T47D (cell line): ENCODE measurements around the gene RTBDN.
"Not testable (repeated sequence)": the region's sequence is repeated elsewhere in the genome, so short reads cannot be mapped to it uniquely, and the experiment has no call there.

Source experiments
- DNase-seq, 2 experiments: peaks; one replicate each; pipeline versions ENCODE4 v3.0.0 to v3.0.0-alpha.2; 2011 to 2012; ENCODE audit warnings: low read depth in 1 of 2, low spot score in 1 of 2
- JUND ChIP-seq: IDR thresholded peaks from 2 replicates; pipeline ENCODE4 v1.6.1; 2012; ENCODE audit warnings: low read depth
- in situ Hi-C: cut with HindIII; loops from 2 replicates; pipeline ENCODE4 v1.10.0; 2016; ENCODE audit warnings: low sequenced_read_pairs, low pct_unique_long_range_greater_than_20kb

Gene RTBDN

DNA sequence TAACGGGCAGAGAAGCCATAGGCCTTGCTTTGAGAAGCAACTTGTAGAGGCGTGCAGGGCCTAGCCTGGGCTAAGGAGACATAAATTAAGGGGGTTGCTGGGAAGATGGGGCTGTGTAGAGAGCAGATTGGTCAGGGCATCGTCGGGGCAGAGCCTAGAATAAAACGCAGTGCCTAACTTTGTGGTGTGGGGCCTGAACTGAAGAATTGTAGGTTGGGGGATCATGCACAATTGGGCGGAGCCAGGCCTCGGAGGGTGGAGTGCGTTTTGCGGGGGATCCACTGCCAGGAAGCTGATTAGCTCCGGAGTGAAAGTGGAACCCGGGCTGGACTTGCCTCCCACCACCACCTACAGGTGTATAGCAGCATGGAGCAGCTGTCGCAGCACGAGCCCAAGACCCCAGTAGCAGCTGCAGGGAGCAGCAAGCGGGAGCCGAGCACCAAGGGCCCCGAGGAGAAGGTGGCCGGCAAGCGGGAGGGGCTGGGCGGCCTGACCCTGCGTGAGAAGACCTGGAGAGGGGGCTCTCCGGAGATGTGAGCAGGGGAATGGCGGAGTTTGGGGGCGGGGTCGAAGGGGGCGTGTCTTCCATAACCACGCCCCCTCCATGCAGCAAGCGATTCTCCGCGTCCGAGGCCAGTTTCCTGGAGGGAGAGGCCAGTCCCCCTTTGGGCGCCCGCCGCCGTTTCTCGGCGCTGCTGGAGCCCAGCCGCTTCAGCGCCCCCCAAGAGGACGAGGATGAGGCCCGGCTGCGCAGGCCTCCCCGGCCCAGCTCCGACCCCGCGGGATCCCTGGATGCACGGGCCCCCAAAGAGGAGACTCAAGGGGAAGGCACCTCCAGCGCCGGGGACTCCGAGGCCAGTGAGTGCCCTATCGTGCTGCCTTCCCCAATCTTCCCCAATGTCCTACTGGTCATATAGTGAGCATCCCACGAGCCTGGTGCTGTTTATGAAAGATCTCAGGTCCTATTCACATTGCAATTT lies 33.0 kb upstream of the RTBDN start:
- DNase-seq, result no peak
- in situ Hi-C loops, result no loop called here
- TF ChIP-seq JUND, result no peak

DNA sequence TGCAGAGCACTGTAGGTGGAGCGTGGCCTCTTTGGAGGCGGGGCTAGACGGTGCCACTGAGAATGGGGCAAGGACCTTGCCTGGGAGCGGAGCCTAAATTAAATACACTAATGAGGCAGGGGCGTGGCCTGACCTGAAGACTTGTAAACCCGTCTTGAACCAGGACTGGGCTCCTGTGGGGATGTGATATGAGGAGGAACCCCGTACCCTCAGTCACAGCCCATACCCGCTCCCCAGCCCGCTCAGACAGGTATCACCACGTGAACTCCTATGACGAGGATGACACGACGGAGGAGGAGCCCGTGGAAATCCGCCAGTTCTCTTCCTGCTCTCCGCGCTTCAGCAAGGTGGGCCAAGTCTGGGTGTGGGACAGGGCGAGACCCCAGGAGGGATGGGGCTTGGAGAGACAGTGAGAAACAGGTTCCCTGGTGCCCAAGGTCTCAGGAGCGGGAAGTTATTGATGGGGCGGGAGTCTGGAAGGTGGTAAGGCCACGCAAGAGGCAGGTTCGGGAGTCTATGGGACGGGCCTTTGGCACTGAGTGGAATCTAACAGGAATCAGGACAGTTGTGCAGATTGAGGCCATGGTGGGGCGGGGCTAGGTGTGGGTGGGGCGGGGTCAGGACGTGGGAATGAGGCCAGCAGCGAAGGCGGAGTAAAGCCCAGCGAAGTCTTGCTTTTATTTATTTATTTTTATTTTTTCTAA lies 32.2 kb upstream of the RTBDN start:
- no peak for TF ChIP-seq JUND
- no peak for DNase-seq
- in situ Hi-C loops, result no loop called here

GRCh38 chr19:12865746-12866415 lies 31.5 kb upstream of the RTBDN start:
- DNase-seq, result no peak
- in situ Hi-C loops, result no loop called here
- no peak for TF ChIP-seq JUND

GRCh38 chr19:12864721-12865715 lies 30.6 kb upstream of the RTBDN start:
- TF ChIP-seq JUND, result no peak
- in situ Hi-C loops, result no loop called here
- peak in 1 of 2 experiments; percentile 43 for DNase-seq

GRCh38 chr19:12864143-12864542 lies 29.8 kb upstream of the RTBDN start:
- no peak for TF ChIP-seq JUND
- no peak for DNase-seq
- in situ Hi-C loops, result no loop called here

DNA sequence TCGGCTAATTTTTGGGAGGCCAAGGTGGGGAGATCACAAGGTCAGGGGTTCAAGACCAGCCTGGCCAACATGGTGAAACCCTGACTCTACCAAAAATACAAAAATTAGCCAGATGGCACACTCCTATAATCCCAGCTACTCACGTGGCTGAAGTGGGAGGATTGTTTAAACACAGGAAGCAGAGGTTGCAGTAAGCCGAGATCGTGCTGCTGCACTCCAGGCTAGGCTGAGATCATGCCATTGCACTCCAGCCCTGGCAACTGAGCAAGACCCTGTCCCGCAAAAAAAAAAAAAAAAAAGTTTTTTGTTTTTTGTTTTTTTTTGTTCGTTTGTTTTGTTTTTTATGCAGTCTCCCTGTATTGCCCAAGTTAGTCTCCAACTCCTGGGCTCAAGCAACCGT lies 25.2 kb upstream of the RTBDN start:
- TF ChIP-seq JUND, result no peak
- no peak for DNase-seq

GRCh38 chr19:12858041-12858928 lies 23.9 kb upstream of the RTBDN start:
- no peak for TF ChIP-seq JUND
- DNase-seq, result no peak
- in situ Hi-C loops, result no loop called here

More for the DNA sequence above, 25.2 kb upstream of the RTBDN start:
- in situ Hi-C loops, result no loop called here

- no peak for TF ChIP-seq JUND
- in situ Hi-C loops, result no loop called here
- DNase-seq, result no peak
These were observed 22.3 kb upstream of the RTBDN start for GRCh38 chr19:12856653-12857052.

GRCh38 chr19:12847159-12848139 lies 13.1 kb upstream of the RTBDN start:
- TF ChIP-seq JUND, result no peak
- in situ Hi-C loops, result no loop called here
- DNase-seq, result peak; percentile 69 to 78

- in situ Hi-C loops, DNase-seq: not testable (repeated sequence)
These were observed 12.2 kb upstream of the RTBDN start for GRCh38 chr19:12846613-12847012.
